ENCODE results near the gene KIF5C. TPM values are rescaled to one million over a fixed set of nuclear protein-coding genes. Genes with fewer than 3 reads are reported as not detected.

KIF5C gene
- total RNA-seq, 2 experiments from 2014 or later = 13.5 to 14.1 TPM

- CTCF ChIA-PET = no interaction called here
- H3K27me3 Mint-ChIP-seq = peaks cover 11% of the 10 kb centered on the region
Measured at GRCh38 chr2:149055751-149056150, 180.7 kb downstream of the KIF5C start.

GRCh38 chr2:149056541-149057255, 181.7 kb downstream of the KIF5C start:
- H3K4me3 Mint-ChIP-seq = no peak overlapping the region
- CTCF ChIA-PET = no interaction called here
- H3K36me3 Mint-ChIP-seq (ENCODE audit: low read depth) = no peaks in the 10 kb centered on the region
- DNase-seq = no peak
- H3K4me1 Mint-ChIP-seq = no peaks in the 10 kb centered on the region
- H3K27me3 Mint-ChIP-seq = peaks cover 11% of the 10 kb centered on the region
- intact Hi-C loops (cut with DNase I, micrococcal nuclease) = no loop called here
- POLR2A ChIA-PET = no interaction called here
- no peak for ATAC-seq
- H3K9me3 Mint-ChIP-seq (ENCODE audit: low read depth) = no peaks in the 10 kb centered on the region
- no peak overlapping the region for H3K27ac Mint-ChIP-seq

More at GRCh38 chr2:149055751-149056150, 180.7 kb downstream of the KIF5C start:
- Mint-ChIP-seq H3K4me3 (no peak overlapping the region), H3K36me3 (ENCODE audit: low read depth) (no peaks in the 10 kb centered on the region), H3K9me3 (ENCODE audit: low read depth) (no peaks in the 10 kb centered on the region), H3K4me1 (no peaks in the 10 kb centered on the region), H3K27ac (no peak overlapping the region)
- intact Hi-C loops (cut with DNase I, micrococcal nuclease) = no loop called here
- no peak for DNase-seq
- POLR2A ChIA-PET = no interaction called here
- no peak for ATAC-seq

GRCh38 chr2:149057401-149057800, 182.4 kb downstream of the KIF5C start:
- Mint-ChIP-seq H3K4me3 (no peak overlapping the region), H3K4me1 (no peaks in the 10 kb centered on the region), H3K36me3 (ENCODE audit: low read depth) (no peaks in the 10 kb centered on the region), H3K27ac (no peak overlapping the region), H3K27me3 (peaks cover 11% of the 10 kb centered on the region), H3K9me3 (ENCODE audit: low read depth) (no peaks in the 10 kb centered on the region)
- ATAC-seq (no peak), DNase-seq (no peak)
- intact Hi-C loops (cut with DNase I, micrococcal nuclease) = no loop called here
- POLR2A ChIA-PET = no interaction called here
- CTCF ChIA-PET = no interaction called here

GRCh38 chr2:149058936-149059335, 183.9 kb downstream of the KIF5C start:
- Mint-ChIP-seq H3K36me3 (ENCODE audit: low read depth) (no peaks in the 10 kb centered on the region), H3K27me3 (peaks cover 11% of the 10 kb centered on the region), H3K27ac (no peak overlapping the region), H3K4me3 (no peak overlapping the region), H3K9me3 (ENCODE audit: low read depth) (no peaks in the 10 kb centered on the region), H3K4me1 (no peaks in the 10 kb centered on the region)
- DNase-seq = no peak
- POLR2A ChIA-PET = no interaction called here
- CTCF ChIA-PET = interaction anchor here (1.0 kb wide), 1 partner anchor 42 kb away, joined by 3 read pairs; no protein-coding TSS in a partner anchor
- no peak for ATAC-seq
- intact Hi-C loops (cut with DNase I, micrococcal nuclease) = no loop called here

- ATAC-seq = no peak
- ChIA-PET CTCF (no interaction called here), POLR2A (no interaction called here)
- Mint-ChIP-seq H3K4me3 (no peak overlapping the region), H3K27ac (no peak overlapping the region), H3K27me3 (peaks cover 8% of the 10 kb centered on the region), H3K4me1 (no peaks in the 10 kb centered on the region), H3K9me3 (ENCODE audit: low read depth) (no peaks in the 10 kb centered on the region), H3K36me3 (ENCODE audit: low read depth) (no peaks in the 10 kb centered on the region)
- DNase-seq = no peak
- intact Hi-C loops (cut with DNase I, micrococcal nuclease) = no loop called here
Measured at GRCh38 chr2:149059822-149060221, 184.8 kb downstream of the KIF5C start.

- DNase-seq = no peak
- H3K27ac Mint-ChIP-seq = no peak overlapping the region
- no peaks in the 10 kb centered on the region for H3K4me1 Mint-ChIP-seq
- H3K27me3 Mint-ChIP-seq = peaks cover 6% of the 10 kb centered on the region
- H3K4me3 Mint-ChIP-seq = no peak overlapping the region
- ChIA-PET CTCF (no interaction called here), POLR2A (no interaction called here)
- no peak for ATAC-seq
- H3K36me3 Mint-ChIP-seq (ENCODE audit: low read depth) = no peaks in the 10 kb centered on the region
- intact Hi-C loops (cut with DNase I, micrococcal nuclease) = no loop called here
- H3K9me3 Mint-ChIP-seq (ENCODE audit: low read depth) = no peaks in the 10 kb centered on the region
Measured at GRCh38 chr2:149061133-149061745, 186.2 kb downstream of the KIF5C start.

GRCh38 chr2:149062531-149062930, 187.5 kb downstream of the KIF5C start:
- Mint-ChIP-seq H3K27ac (no peak overlapping the region), H3K36me3 (ENCODE audit: low read depth) (no peaks in the 10 kb centered on the region), H3K4me3 (no peak overlapping the region), H3K9me3 (ENCODE audit: low read depth) (no peaks in the 10 kb centered on the region), H3K4me1 (no peaks in the 10 kb centered on the region), H3K27me3 (peaks cover 3% of the 10 kb centered on the region)
- intact Hi-C loops (cut with DNase I, micrococcal nuclease) = no loop called here
- DNase-seq (no peak), ATAC-seq (no peak)
- ChIA-PET POLR2A (no interaction called here), CTCF (no interaction called here)

GRCh38 chr2:149063177-149063576, 188.2 kb downstream of the KIF5C start:
- no peaks in the 10 kb centered on the region for H3K36me3 Mint-ChIP-seq (ENCODE audit: low read depth)
- no peak overlapping the region for H3K27ac Mint-ChIP-seq
- intact Hi-C loops (cut with DNase I, micrococcal nuclease) = no loop called here
- ChIA-PET CTCF (no interaction called here), POLR2A (no interaction called here)
- no peaks in the 10 kb centered on the region for H3K9me3 Mint-ChIP-seq (ENCODE audit: low read depth)
- DNase-seq (no peak), ATAC-seq (no peak)
- H3K27me3 Mint-ChIP-seq = no peaks in the 10 kb centered on the region
- no peak overlapping the region for H3K4me3 Mint-ChIP-seq
- H3K4me1 Mint-ChIP-seq = no peaks in the 10 kb centered on the region

- no peak for DNase-seq
- ChIA-PET CTCF (interaction anchor here (0.7 kb wide), 1 partner anchor 16 kb away, joined by 3 read pairs; no protein-coding TSS in a partner anchor), POLR2A (no interaction called here)
- intact Hi-C loops (cut with DNase I, micrococcal nuclease) = no loop called here
- Mint-ChIP-seq H3K36me3 (ENCODE audit: low read depth) (no peaks in the 10 kb centered on the region), H3K4me1 (peaks cover 6% of the 10 kb centered on the region), H3K27me3 (peaks cover 2% of the 10 kb centered on the region), H3K9me3 (ENCODE audit: low read depth) (no peaks in the 10 kb centered on the region), H3K27ac (no peak overlapping the region), H3K4me3 (no peak overlapping the region)
- no peak for ATAC-seq
Measured at GRCh38 chr2:149064365-149064841, 189.4 kb downstream of the KIF5C start.

- no peak for ATAC-seq
- intact Hi-C loops (cut with DNase I, micrococcal nuclease) = no loop called here
Measured at GRCh38 chr2:149064856-149065630, 190.0 kb downstream of the KIF5C start.

GRCh38 chr2:149068225-149068995, 193.4 kb downstream of the KIF5C start:
- DNase-seq (no peak), ATAC-seq (no peak)
- Mint-ChIP-seq H3K27me3 (peaks cover 14% of the 10 kb centered on the region), H3K36me3 (ENCODE audit: low read depth) (no peaks in the 10 kb centered on the region), H3K9me3 (ENCODE audit: low read depth) (no peaks in the 10 kb centered on the region), H3K4me3 (no peak overlapping the region), H3K4me1 (peaks cover 14% of the 10 kb centered on the region), H3K27ac (no peak overlapping the region)
- intact Hi-C loops (cut with DNase I, micrococcal nuclease) = no loop called here
- ChIA-PET POLR2A (no interaction called here), CTCF (no interaction called here)

More at GRCh38 chr2:149064856-149065630, 190.0 kb downstream of the KIF5C start:
- Mint-ChIP-seq H3K27me3 (peaks cover 3% of the 10 kb centered on the region), H3K4me3 (no peak overlapping the region), H3K4me1 (peaks cover 13% of the 10 kb centered on the region), H3K9me3 (ENCODE audit: low read depth) (no peaks in the 10 kb centered on the region), H3K27ac (no peak overlapping the region), H3K36me3 (ENCODE audit: low read depth) (no peaks in the 10 kb centered on the region)
- no peak for DNase-seq
- ChIA-PET CTCF (interaction anchor here (0.7 kb wide), 1 partner anchor 280 kb away, joined by 3 read pairs; no protein-coding TSS in a partner anchor), POLR2A (no interaction called here)
